NCI-H1694 (cell line): ENCODE measurements around the gene KLHL14.
"Not testable (repeated sequence)": the region's sequence is repeated elsewhere in the genome, so short reads cannot be mapped to it uniquely, and the experiment has no call there.

Source experiments
- DNase-seq: peaks from one replicate; lab custom pipeline; 2025; lab: John Stamatoyannopoulos, UW

The KLHL14 gene

DNA sequence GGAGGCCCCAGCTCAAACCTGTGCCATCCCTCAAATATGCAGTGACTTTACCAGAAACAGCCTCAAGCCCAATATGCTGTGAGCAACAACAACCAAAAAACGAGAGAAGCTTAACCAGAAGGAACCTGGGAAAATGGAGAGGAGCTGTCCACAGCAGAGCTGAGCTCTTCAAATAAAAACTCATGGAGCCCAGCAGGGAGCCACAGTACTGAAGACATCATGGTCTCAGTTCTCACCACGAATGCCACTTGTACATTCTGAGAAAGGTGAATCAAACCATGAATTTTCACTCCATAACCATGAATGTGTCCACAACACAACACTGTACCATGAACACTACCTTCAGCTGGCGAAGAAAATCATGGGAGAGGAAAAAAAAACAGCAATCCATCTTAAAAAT lies 50.5 kb downstream of the KLHL14 start:
- DNase-seq, result no peak

GRCh38 chr18:32717126-32717525 lies 55.7 kb downstream of the KLHL14 start:
- no peak for DNase-seq

DNA sequence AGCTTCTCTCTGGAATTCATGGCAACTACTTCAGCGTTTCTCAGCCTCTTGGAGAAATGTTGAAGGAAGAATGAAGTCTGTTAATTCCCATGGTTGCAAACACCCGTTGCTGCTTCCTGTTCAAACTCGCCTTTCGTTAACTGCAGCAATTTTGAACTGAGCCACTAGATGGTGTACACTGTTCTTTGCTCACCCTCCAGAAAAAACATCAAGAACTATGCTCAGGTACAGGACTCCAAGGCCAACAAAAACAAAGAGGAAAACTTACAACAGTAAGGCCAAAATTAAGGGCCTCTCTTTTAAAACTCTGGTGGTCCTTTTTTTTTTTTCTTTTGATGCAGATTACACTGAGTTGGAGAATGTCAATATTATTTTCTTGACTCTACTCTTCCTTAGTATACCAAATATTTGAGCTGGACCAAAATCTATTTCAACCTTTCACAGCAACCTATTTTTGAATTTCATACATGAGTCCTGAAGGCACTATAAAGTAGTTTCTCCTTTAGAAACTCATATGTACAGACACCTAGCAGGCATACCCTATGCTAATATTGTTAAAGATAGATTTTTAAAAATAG lies 58.2 kb downstream of the KLHL14 start:
- DNase-seq, result peak; percentile 37

DNA sequence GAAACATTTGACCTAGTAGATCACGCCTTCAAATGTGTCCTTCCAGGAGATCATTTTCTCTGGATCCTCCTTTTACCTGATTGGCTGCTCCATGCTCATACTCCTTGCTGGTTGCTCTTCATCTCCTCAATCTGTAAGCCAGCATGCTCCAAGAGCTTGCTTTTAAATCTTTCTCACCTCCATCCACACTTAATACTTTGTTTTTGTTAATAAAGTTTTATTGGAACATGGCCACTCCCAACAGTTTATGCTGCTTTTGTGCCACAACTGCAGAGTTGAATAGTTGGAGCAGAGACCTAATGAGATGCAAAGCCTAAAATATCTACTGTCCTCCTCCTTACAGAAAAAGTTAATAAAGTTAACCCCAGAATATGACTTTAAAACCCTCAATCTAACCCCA lies 60.0 kb downstream of the KLHL14 start:
- no peak for DNase-seq

- no peak for DNase-seq
Measured at GRCh38 chr18:32711862-32712261, 61.0 kb downstream of the KLHL14 start.

DNA sequence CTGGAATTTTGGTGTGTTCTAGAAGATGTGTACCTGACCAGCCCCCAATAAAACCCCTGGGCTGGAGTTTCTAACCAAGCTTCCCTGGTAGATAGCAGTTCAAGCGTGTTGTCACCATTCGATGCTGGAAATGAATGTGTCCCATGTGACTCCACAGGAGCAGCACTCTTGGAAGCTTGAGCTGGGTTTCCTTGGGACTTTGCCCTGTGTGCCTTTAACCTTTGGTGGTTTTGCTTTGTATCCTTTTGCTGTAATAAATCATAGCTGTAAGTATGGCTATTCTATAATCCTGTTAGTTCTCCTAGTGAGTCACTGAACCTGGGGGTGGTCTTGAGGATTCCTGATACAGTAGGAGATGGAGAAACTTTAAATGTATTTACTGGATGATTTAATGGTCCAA lies 65.2 kb downstream of the KLHL14 start:
- no peak for DNase-seq

DNA sequence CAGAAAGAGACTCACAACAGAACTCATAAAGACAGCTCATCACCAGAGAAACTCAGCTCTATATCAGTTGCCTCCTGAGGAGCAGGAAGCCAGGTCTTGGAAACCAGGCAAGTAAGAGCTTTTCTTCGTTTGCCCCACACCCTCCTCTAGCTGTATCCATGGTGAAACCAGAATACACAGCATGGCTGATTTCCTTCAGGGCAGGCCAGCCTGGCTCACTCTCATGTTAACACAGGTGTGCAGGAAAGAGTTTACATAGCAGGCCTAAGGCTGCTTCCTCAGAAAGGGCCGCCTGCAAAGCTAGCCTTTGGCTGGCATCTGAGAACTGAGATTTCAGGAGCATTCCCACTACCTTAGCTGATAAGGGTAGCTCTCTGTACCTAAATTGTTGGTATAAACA lies 65.7 kb downstream of the KLHL14 start:
- DNase-seq, result no peak

GRCh38 chr18:32701313-32701712 lies 71.5 kb downstream of the KLHL14 start:
- no peak for DNase-seq

GRCh38 chr18:32698153-32698552 lies 74.7 kb downstream of the KLHL14 start:
- no peak for DNase-seq

DNA sequence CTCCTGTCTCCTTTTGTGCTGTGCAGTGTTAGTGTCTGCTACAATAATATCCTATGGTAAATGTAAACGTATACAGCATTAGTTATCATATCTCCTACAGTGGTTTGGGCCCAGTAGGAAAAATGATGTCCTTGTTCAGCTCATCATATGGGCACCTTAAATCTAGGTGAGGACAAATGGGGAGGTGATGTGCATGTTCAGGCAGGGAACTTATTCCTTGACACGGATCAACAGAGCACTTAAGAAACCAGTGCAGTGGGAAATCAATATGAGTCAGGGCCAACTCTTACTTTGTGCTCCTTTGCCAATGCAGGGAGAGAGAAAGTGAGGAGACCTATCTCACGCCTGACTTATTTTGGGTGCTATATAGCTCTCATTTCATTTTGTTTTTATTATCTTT lies 76.4 kb downstream of the KLHL14 start:
- DNase-seq, result no peak

- no peak for DNase-seq
Measured at GRCh38 chr18:32695534-32695933, 77.3 kb downstream of the KLHL14 start.

- no peak for DNase-seq
Measured at GRCh38 chr18:32688821-32689220, 84.0 kb downstream of the KLHL14 start.

DNA sequence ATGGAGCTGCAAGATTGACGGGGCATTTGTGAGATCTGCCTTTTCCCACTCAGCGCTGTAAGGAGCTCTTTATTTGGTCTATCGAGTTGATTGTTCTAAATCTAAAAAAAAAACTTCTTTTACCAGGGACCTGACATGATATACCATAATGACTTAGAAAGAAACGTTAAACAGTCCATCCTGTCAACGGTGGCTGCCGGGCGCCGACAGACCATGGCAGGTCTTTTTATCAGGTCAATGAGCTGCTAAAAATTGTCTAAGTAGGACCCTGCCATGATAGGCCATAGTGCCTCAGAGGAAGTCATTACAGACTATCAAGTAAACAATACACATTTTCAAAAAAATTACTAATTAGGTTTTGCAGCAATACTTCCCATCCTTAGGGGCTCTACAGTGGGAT lies 87.9 kb downstream of the KLHL14 start:
- no peak for DNase-seq

GRCh38 chr18:32684096-32684495 lies 88.7 kb downstream of the KLHL14 start:
- DNase-seq, result no peak

DNA sequence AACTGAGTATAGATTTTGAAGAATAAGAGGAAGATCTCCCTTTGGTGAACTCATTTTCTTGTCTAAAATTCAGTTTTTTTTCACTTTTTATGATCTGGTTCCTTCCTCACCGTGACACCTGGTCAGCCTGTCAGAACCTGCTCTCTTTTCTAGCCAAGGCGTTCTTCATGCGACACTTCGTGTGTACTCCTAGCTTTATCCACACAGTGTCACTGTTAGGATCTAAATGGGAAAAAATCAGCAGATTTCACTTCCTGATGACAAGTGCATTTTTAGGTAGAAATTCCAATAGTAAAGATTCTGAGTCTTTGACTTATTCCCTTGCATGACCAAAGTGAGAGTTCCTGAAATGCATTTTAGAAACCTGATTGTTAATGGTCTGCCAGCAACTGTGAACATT lies 89.8 kb downstream of the KLHL14 start:
- no peak for DNase-seq

DNA sequence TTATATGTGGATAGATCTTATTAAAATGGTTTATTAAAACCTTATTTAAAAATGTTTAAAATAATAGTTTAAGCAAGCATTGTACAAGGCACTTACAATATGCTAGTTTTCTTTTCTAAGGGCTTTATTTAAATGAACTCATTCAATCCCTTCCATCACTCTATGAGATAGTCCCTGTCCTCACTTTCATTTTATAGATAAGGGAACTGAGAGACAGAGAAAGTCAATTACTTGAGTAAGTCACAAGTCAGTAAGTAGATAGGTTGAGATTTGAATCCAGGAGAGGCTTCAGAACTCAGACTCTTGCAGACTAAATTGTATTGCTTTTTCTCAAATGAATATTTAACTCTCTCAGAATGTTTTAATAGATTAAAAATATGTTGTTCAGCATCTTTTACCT lies 95.2 kb downstream of the KLHL14 start:
- no peak for DNase-seq

DNA sequence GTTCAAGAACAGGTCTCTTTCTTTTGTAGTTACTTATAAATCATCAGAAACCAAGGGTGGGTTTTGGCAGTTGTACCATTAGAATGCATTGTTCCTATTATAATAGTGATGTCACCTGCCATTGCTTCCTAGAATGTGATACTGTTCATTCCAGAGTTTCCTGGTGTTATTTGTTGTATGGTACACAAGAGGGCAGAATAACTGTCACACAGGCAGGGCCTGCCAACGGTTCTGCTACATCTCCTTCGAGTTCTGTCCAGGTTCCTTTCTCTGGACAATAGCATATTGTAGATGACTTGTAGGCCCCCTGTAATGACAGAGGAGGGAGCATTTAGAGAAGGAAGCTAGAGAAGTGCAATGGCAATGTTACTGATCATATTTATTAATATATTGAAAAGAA lies 98.3 kb downstream of the KLHL14 start:
- no peak for DNase-seq

DNA sequence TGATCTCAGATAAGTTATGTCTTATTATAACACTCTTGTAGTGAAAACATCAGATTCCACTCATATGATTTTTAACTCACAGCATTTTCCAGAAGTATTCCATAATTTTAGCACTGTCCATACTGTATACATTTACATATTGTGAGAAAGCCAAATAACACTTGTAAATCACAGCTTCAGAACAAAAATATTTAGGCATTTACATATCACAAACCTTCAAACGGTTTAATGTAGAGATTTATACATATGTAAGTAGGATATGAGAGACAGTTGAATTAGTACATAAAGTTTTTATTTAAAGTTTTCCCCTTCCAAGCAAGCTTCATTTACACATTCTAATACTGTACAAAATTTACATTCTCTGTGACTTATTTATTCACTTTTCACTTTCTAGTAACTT lies 100.4 kb downstream of the KLHL14 start:
- no peak for DNase-seq

- no peak for DNase-seq
Measured at GRCh38 chr18:32670727-32671126, 102.1 kb downstream of the KLHL14 start.

DNA sequence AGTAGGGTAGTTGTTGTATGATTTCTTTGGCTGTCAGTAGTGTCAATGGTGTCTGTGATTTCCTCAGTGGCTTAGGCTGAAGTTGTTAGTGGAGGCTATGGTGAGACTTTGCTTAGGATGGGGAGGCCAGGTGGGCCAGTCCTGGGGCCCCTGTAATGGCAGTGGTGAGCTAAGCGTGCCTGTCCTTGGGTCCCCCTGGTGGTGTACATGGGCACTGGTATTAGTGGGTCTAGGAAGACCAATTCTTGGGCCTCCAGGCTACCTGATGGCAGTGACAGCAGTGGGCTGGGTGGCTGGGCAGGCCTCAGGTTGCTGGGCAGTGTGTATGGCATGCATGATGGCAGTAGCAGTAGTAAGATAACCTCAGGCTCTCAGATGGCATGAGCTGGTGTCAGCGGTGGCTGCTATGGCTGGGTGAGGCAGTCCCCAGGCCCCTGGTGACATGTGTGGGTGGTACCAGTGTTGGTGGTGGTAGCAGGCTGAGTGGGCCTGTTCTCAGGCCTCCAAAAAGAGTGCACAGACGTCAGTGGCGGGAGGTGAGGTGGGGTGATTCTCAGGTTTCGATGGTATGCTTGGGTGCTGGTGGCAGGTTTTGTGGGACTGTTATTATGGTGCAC lies 103.2 kb downstream of the KLHL14 start:
- no peak for DNase-seq

DNA sequence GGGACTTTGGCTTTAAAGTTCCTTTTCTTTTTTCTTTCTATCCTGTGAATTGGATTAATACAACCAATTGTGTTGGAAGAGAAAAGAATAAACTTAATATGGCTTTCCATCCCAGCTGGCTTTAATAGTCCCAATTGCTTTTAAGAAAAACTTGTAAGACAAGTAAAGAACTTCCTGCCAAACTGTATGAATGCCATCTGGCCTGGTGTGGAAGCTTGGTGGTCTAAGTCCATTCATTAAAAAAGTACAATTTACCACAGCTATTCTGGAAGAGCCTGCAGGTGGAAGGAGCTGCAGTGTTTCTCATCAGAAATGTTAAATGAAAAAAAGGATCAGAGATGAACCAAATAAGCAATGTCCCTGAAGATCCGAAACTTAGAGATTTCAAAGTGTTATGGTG lies 103.9 kb downstream of the KLHL14 start:
- no peak for DNase-seq

GRCh38 chr18:32661486-32662299 lies 111.1 kb downstream of the KLHL14 start:
- DNase-seq, result no peak

GRCh38 chr18:32654507-32654906 lies 118.3 kb downstream of the KLHL14 start:
- not testable (repeated sequence) for DNase-seq
